Measurements from ENCODE around the gene UNC5B. TPM values are rescaled to one million over a fixed set of nuclear protein-coding genes. Genes with fewer than 3 reads are reported as not detected.
A peak's percentile ranks its signal among the peaks of the same experiment; 100 is the strongest.

Gene UNC5B
- total RNA-seq, 1 donor from 2014 or later = 22.2 TPM

DNA sequence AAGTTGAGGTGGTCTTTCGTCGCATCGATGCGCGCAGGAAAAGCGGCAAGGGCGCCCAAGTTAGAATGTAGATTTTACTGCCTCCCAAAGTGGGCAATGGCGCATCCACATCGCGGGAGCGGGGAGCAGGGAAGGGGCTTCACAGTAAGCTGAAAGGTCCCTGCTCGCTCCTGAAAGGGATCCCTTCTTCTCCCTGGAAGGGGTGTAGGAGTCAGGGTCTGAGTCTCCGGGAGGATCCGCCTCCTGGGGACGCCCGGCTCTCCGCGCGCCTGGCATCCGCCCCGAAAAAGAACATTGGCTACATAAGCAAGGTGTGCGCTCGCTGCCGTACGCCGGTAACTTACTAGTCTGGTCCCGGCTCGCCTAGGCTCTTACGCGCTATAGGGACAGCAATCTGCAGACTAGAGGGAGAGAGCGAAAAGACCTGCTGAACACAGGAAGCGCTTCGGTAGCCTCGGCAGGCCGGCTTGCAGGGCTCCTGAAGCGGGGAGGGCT lies 804 bp downstream of the UNC5B start:
- ATAC-seq (peak; percentile 41 to 42), DNase-seq (peak; percentile 80)
- no peaks in the 10 kb centered on the region for H3K36me3 ChIP-seq
- intact Hi-C loops (cut with DNase I) = no loop called here
- TF ChIP-seq, protein P1, sequence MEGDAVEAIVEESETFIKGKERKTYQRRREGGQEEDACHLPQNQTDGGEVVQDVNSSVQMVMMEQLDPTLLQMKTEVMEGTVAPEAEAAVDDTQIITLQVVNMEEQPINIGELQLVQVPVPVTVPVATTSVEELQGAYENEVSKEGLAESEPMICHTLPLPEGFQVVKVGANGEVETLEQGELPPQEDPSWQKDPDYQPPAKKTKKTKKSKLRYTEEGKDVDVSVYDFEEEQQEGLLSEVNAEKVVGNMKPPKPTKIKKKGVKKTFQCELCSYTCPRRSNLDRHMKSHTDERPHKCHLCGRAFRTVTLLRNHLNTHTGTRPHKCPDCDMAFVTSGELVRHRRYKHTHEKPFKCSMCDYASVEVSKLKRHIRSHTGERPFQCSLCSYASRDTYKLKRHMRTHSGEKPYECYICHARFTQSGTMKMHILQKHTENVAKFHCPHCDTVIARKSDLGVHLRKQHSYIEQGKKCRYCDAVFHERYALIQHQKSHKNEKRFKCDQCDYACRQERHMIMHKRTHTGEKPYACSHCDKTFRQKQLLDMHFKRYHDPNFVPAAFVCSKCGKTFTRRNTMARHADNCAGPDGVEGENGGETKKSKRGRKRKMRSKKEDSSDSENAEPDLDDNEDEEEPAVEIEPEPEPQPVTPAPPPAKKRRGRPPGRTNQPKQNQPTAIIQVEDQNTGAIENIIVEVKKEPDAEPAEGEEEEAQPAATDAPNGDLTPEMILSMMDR (IDR thresholded peaks at IDR 0.05) = no peak
- H3K9me3 ChIP-seq = no peaks in the 10 kb centered on the region
- H3K4me1 ChIP-seq = peaks cover 51% of the 10 kb centered on the region
- H3K27me3 ChIP-seq (ENCODE audit: low read depth) = peaks cover 23% of the 10 kb centered on the region
- peak overlapping the region; percentile 84 for H3K27ac ChIP-seq
- H3K4me3 ChIP-seq = peak overlapping the region; percentile 90

DNA sequence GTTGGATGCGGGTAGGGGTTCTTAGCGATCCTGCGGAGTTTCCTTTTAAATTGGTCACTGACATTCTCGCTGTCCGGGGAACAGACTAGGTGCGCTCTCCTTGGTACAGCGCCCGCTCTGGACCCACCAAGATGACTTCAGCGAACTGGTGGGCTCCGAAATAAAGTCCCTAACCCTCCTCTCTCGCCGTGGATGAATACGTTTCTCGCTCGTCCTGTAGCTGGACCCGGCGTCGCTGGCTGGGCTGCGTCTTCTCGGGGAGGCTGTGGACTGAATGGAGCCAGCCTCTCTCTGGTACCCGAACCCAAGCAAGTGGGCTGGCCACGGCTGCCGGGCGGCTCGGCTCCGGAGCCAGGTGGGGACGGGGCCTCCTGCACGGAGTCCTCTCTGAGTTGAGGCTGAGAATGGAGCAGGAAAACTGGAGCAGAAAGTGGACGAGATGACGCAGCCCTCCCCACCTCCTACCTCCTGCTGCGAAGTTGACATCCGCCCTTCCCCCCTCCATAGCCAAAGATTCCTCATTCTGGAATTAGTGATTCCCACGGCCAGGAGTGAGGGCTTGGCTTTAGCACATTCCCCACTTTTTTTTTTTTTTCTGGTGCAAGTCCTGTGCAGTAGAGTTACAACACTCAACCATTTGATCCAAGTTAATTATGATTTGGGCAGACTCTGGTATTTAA lies 1.5 kb downstream of the UNC5B start:
- intact Hi-C loops (cut with DNase I) = no loop called here
- DNase-seq (no peak), ATAC-seq (no peak)
- Histone ChIP-seq H3K36me3 (no peaks in the 10 kb centered on the region), H3K27ac (no peak overlapping the region), H3K9me3 (no peaks in the 10 kb centered on the region), H3K4me1 (peaks cover 55% of the 10 kb centered on the region), H3K4me3 (peak overlapping the region; percentile 90), H3K27me3 (ENCODE audit: low read depth) (peaks cover 23% of the 10 kb centered on the region)
- TF ChIP-seq, protein P1 (IDR thresholded peaks at IDR 0.05) = no peak

DNA sequence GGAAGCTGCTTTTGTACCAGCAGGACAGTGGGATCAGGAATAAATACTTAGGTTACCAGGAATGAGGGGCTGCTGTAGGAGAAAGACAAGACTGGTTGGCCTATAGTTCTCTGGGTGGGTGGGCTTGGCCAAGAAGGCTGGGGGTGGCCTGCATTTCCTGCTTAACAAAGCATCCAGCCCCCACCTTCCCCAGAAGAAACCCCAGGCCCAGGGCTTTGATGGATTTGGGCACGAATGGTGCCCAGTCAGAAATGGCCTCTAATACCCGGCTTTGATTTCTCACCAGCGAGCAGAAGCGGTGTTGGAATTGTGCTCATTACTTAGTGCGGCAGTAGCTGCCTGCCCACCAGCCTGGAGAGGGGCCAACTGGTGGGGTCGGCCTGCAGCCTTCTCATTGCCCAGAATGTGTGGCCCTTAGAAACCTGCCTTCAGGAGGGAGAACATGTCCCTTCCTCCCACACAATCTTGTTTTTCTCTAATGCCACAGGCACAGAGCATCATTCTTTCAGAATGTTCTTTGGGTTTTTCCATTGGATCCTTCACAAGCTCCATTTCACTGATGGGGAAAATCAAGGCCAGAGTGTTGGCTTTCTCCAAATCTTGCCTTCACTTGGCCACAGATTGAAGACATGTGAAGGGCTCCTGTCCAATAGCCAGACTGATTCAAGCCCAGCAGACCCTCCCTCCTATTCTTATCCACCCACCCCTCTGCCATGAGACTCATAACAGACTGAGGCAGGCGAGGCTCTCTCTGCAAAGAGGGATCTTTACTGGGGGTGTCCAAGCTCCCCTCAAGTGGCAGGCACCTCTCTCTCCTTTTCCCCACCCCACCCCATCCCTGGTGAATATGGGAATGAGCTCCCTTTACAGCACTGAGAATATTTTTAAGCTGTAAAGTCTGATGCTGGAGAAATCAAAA lies 2.5 kb downstream of the UNC5B start:
- no peaks in the 10 kb centered on the region for H3K36me3 ChIP-seq
- peak overlapping the region; percentile 90 for H3K4me3 ChIP-seq
- ATAC-seq = no peak
- H3K27ac ChIP-seq = no peak overlapping the region
- no peaks in the 10 kb centered on the region for H3K9me3 ChIP-seq
- TF ChIP-seq, protein P1 (IDR thresholded peaks at IDR 0.05) = no peak
- peaks cover 55% of the 10 kb centered on the region for H3K4me1 ChIP-seq
- peaks cover 18% of the 10 kb centered on the region for H3K27me3 ChIP-seq (ENCODE audit: low read depth)
- DNase-seq = no peak
- intact Hi-C loops (cut with DNase I) = no loop called here

DNA sequence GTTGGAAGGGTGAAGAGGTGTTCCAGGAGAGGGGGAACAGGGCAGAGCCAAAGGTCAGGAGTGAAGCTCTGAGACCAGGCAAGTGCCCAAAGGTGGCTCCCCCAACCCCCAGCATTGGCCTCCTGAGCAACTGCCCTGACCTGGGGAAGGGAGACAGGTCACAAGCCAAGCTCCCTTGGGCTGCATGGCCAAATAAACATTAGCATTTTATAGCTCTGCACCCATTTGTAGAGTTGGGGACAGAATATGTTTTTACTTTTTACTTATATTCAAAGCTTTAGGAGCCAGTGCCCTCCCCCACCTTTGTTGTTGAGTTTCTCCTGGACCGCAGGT lies 4.0 kb downstream of the UNC5B start:
- TF ChIP-seq, protein P1 (IDR thresholded peaks at IDR 0.05) = no peak
- DNase-seq (no peak), ATAC-seq (no peak)
- Histone ChIP-seq H3K27me3 (ENCODE audit: low read depth) (peaks cover 4% of the 10 kb centered on the region), H3K9me3 (no peaks in the 10 kb centered on the region), H3K4me1 (peaks cover 55% of the 10 kb centered on the region), H3K4me3 (peak overlapping the region; percentile 63), H3K27ac (no peak overlapping the region), H3K36me3 (no peaks in the 10 kb centered on the region)
- intact Hi-C loops (cut with DNase I) = no loop called here

DNA sequence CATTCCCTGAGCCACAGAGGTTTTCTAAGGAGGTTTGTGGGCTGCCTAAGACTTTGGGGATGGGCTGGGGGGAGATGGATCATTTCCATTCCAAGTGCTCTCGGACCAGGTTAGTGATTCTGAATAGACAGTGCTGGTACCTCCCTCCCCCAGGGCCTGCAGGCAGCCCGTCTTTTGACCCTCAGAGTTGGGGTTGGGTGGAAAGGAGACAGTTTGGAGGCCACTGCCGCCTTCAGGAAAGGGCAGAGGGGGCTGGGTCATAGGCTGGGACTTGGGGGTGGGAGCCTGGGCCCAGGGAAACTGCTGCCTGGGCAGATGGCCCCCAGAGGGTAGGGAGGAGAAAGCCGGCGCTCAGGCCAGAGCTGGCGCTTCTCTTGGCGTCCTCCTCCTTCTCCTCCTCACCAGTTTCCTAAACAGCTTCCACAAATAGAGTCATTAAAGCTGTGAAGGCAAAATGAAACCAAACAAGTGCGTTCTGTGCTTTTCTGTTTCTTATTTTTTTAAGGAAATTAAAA lies 4.4 kb downstream of the UNC5B start:
- no peaks in the 10 kb centered on the region for H3K27me3 ChIP-seq (ENCODE audit: low read depth)
- DNase-seq = no peak
- TF ChIP-seq, protein P1 (IDR thresholded peaks at IDR 0.05) = no peak

More for the DNA sequence above, 4.4 kb downstream of the UNC5B start:
- H3K9me3 ChIP-seq = no peaks in the 10 kb centered on the region
- peaks cover 51% of the 10 kb centered on the region for H3K4me1 ChIP-seq
- intact Hi-C loops (cut with DNase I) = no loop called here
- no peaks in the 10 kb centered on the region for H3K36me3 ChIP-seq
- H3K4me3 ChIP-seq = peak overlapping the region; percentile 63
- ATAC-seq = no peak
- H3K27ac ChIP-seq = peak overlapping the region; percentile 60

Measured in lower lobe of right lung (tissue), 2 donors.